GM23338 (cell line): Measurements from ENCODE around the gene NAPA. TPM values are rescaled to one million over a fixed set of nuclear protein-coding genes. Genes with fewer than 3 reads are reported as not detected.
A peak's percentile ranks its signal among the peaks of the same experiment; 100 is the strongest.

Experiments used
- ATAC-seq: fragments of 200-7000 bp; cut with Tn5 transposase; 3 replicates; pipeline ENCODE4 v1.9.1; 2020
- DNase-seq: peaks from one replicate; pipeline ENCODE4 v3.0.0-alpha.2; 2015; ENCODE audit warnings: low spot score
- H2AFZ ChIP-seq: fragments of 200-600 bp; sonication (generic); 2 replicates; pipeline ENCODE4 v1.8.0; 2016; ENCODE audit warnings: antibody characterized with exemption, mild to moderate bottlenecking, moderate library complexity
- H3F3A ChIP-seq: fragments of 200-600 bp; sonication (generic); replicated peaks from 2 replicates; pipeline ENCODE4 v1.8.0; 2017; ENCODE audit warnings: antibody characterized with exemption, mixed run types, low read depth
- H3K27ac ChIP-seq: fragments of 200-600 bp; sonication (generic); 2 replicates; pipeline ENCODE4 v1.6.1; 2016; ENCODE audit warnings: low read depth
- H3K27me3 ChIP-seq: fragments of 200-600 bp; sonication (generic); 2 replicates; pipeline ENCODE4 v1.8.0; 2016; ENCODE audit warnings: mild to moderate bottlenecking, mixed run types, moderate library complexity; ENCODE audit not compliant: insufficient read depth
- H3K36me3 ChIP-seq: fragments of 200-600 bp; sonication (generic); 2 replicates; pipeline ENCODE4 v1.8.0; 2016; ENCODE audit warnings: mild to moderate bottlenecking; ENCODE audit not compliant: insufficient read depth
- H3K4me1 ChIP-seq: fragments of 200-600 bp; sonication (generic); 2 replicates; pipeline ENCODE4 v1.8.0; 2016; ENCODE audit warnings: mild to moderate bottlenecking, moderate library complexity; ENCODE audit not compliant: insufficient read depth
- H3K4me2 ChIP-seq: fragments of 200-600 bp; sonication (generic); 2 replicates; pipeline ENCODE4 v1.7.1; 2017; ENCODE audit warnings: mixed run types
- H3K4me3 ChIP-seq: fragments of 200-600 bp; sonication (generic); 2 replicates; pipeline ENCODE4 v1.6.1; 2016; ENCODE audit warnings: mixed run types
- H3K79me2 ChIP-seq: fragments of 200-600 bp; sonication (generic); replicated peaks from 2 replicates; pipeline ENCODE4 v1.8.0; 2017; ENCODE audit warnings: mild to moderate bottlenecking; ENCODE audit not compliant: insufficient read depth
- H3K9me2 ChIP-seq: fragments of 200-600 bp; sonication (generic); 2 replicates; pipeline ENCODE4 v1.8.0; 2017; ENCODE audit not compliant: insufficient read depth
- H4K20me1 ChIP-seq: fragments of 200-600 bp; sonication (generic); replicated peaks from 2 replicates; pipeline ENCODE4 v1.8.0; 2017; ENCODE audit warnings: mild to moderate bottlenecking; ENCODE audit not compliant: insufficient read depth
- H3K27ac Mint-ChIP-seq: 2 replicates; pipeline ENCODE4 v1.8.0; 2020; ENCODE audit warnings: inconsistent platforms, mild to moderate bottlenecking, moderate library complexity, mixed read lengths
- H3K27me3 Mint-ChIP-seq: 3 replicates; pipeline ENCODE4 v1.8.0; 2022; ENCODE audit warnings: low read depth, mild to moderate bottlenecking, moderate library complexity, mixed read lengths, inconsistent platforms; ENCODE audit not compliant: insufficient read depth, poor library complexity
- H3K36me3 Mint-ChIP-seq: 3 replicates; pipeline ENCODE4 v1.8.0; 2021; ENCODE audit warnings: low read depth, mild to moderate bottlenecking, inconsistent platforms, moderate library complexity, mixed read lengths
- H3K4me1 Mint-ChIP-seq: 3 replicates; pipeline ENCODE4 v1.8.0; 2020; ENCODE audit warnings: mild to moderate bottlenecking, inconsistent platforms, mixed read lengths
- H3K4me3 Mint-ChIP-seq: 3 replicates; pipeline ENCODE4 v1.8.0; 2021; ENCODE audit warnings: moderate library complexity, mild to moderate bottlenecking, inconsistent platforms, mixed read lengths
- H3K9me3 Mint-ChIP-seq: 3 replicates; pipeline ENCODE4 v1.8.0; 2020; ENCODE audit warnings: moderate library complexity, mild to moderate bottlenecking, inconsistent platforms, mixed read lengths
- CTCF ChIP-seq, 2 experiments: fragments of 200-600 bp in 1 of 2; sonication (generic) in 1 of 2; conservative IDR thresholded peaks; 2 replicates each; pipeline versions ENCODE4 v1.5.1 to v1.6.1; 2016 to 2017; ENCODE audit warnings: antibody characterized with exemption in 2 of 2, low read depth in 2 of 2, mild to moderate bottlenecking in 2 of 2, moderate library complexity in 1 of 2
- ETS1 ChIP-seq: IDR thresholded peaks from 2 replicates; pipeline ENCODE4 v1.6.1; 2016; ENCODE audit warnings: antibody characterized with exemption
- ZNF462 ChIP-seq: fragments of 250-450 bp; sonication (Bioruptor Pico); IDR thresholded peaks from 2 replicates; pipeline ENCODE4 v1.5.0; 2020; ENCODE audit warnings: mild to moderate bottlenecking, moderate library complexity
- polyA plus RNA-seq: library from polyadenylated mRNA; unstranded; fragments of >200 nt; fragmentation: Nextera tagmentation; extraction: Ambion mirVana; gene quantifications from 2 replicates; pipeline ENCODE4 v1.2.1, GENCODE V29; 2016
- total RNA-seq: library from RNA; depleted of rRNA; stranded (reverse); fragments of >200 nt; shearing (Covaris generic); gene quantifications from 2 replicates; pipeline ENCODE4 v1.2.3, GENCODE V29; 2014

NAPA gene
- total and polyA plus RNA-seq, 2 experiments from 2014 or later: 52.0 to 72.1 TPM

GRCh38 chr19:47521473-47522180 is 6.8 kb upstream of the NAPA start:
- no peak overlapping the region for H3K27ac Mint-ChIP-seq
- no peaks in the 10 kb centered on the region for H3K27me3 ChIP-seq
- H3K4me1 ChIP-seq: no peaks in the 10 kb centered on the region; the same call in 1 of the 2 replicates
- H3K36me3 ChIP-seq: no peaks in the 10 kb centered on the region
- no peaks in the 10 kb centered on the region for H3K9me2 ChIP-seq
- TF ChIP-seq CTCF (conservative IDR thresholded peaks at IDR 0.05; ENCODE audit: low read depth in 2 of 2): peak in 1 of 2 experiments; percentile 47; a peak in 2 of 4 replicates
- no peak for TF ChIP-seq ETS1
- no peak for TF ChIP-seq ZNF462
- H3K36me3 Mint-ChIP-seq: no peaks in the 10 kb centered on the region
- H3K27ac ChIP-seq: no peak overlapping the region
- H3F3A ChIP-seq: no peaks in the 10 kb centered on the region; the same call in 1 of the 2 replicates
- H3K79me2 ChIP-seq: no peaks in the 10 kb centered on the region
- no peak overlapping the region; the same call in 2 of the 3 replicates for H3K4me3 Mint-ChIP-seq
- H3K27me3 Mint-ChIP-seq: peaks cover 10% of the 10 kb centered on the region
- H2AFZ ChIP-seq: peak overlapping the region; percentile 87; the same call in 1 of the 2 replicates
- DNase-seq: no peak
- ATAC-seq: no peak; the same call in 2 of the 3 replicates
- peaks cover 6% of the 10 kb centered on the region; the same call in 2 of the 3 replicates for H3K4me1 Mint-ChIP-seq
- no peaks in the 10 kb centered on the region for H4K20me1 ChIP-seq
- H3K4me2 ChIP-seq: no peak overlapping the region
- no peak overlapping the region for H3K4me3 ChIP-seq
- H3K9me3 Mint-ChIP-seq: no peaks in the 10 kb centered on the region
